Karpas-422 (cell line): Measurements from ENCODE around the gene ROR1. TPM values are rescaled to one million over a fixed set of nuclear protein-coding genes. Genes with fewer than 3 reads are reported as not detected.

Experiments used
- DNase-seq: peaks from one replicate; pipeline ENCODE4 v3.0.0-alpha.2; 2015
- H2AFZ ChIP-seq: fragments of 200-600 bp; sonication (generic); 2 replicates; pipeline ENCODE4 v1.6.1; 2014; ENCODE audit warnings: antibody characterized with exemption, low read length, mixed read lengths
- H3K27ac ChIP-seq: fragments of 200-600 bp; sonication (generic); 2 replicates; pipeline ENCODE4 v1.5.1; 2014; ENCODE audit warnings: mild to moderate bottlenecking, low read length, moderate library complexity
- H3K27me3 ChIP-seq: fragments of 200-600 bp; sonication (generic); 2 replicates; pipeline ENCODE4 v1.6.1; 2014; ENCODE audit warnings: low read length, mixed read lengths
- H3K36me3 ChIP-seq: fragments of 200-600 bp; sonication (generic); 2 replicates; pipeline ENCODE4 v1.6.1; 2014; ENCODE audit warnings: low read length, mixed read lengths; ENCODE audit not compliant: insufficient read depth
- H3K4me1 ChIP-seq: fragments of 200-600 bp; sonication (generic); 2 replicates; pipeline ENCODE4 v1.6.1; 2014; ENCODE audit warnings: mild to moderate bottlenecking, low read length, mixed read lengths
- H3K4me2 ChIP-seq: fragments of 200-600 bp; sonication (generic); 2 replicates; pipeline ENCODE4 v1.6.1; 2014; ENCODE audit warnings: low read length, low read depth, mild to moderate bottlenecking; ENCODE audit not compliant: poor library complexity, severe bottlenecking
- H3K4me3 ChIP-seq: fragments of 200-600 bp; sonication (generic); 2 replicates; pipeline ENCODE4 v1.5.1; 2014; ENCODE audit warnings: mild to moderate bottlenecking, antibody characterized with exemption, low read length, mixed read lengths
- H3K79me2 ChIP-seq: fragments of 200-600 bp; sonication (generic); 2 replicates; pipeline ENCODE4 v1.6.1; 2014; ENCODE audit warnings: mild to moderate bottlenecking, low read length, mixed read lengths
- H3K9ac ChIP-seq: fragments of 200-600 bp; sonication (generic); 2 replicates; pipeline ENCODE4 v1.6.0; 2014; ENCODE audit warnings: low read length
- H3K9me2 ChIP-seq: fragments of 200-600 bp; sonication (generic), shearing (Covaris generic); replicated peaks from 2 replicates; pipeline ENCODE4 v1.6.0; 2014; ENCODE audit warnings: mild to moderate bottlenecking, low read length, moderate library complexity; ENCODE audit not compliant: insufficient read depth
- H3K9me3 ChIP-seq: fragments of 300-700, 200-600 bp; sonication (generic); 2 replicates; pipeline ENCODE4 v1.6.1; 2014; ENCODE audit warnings: low read length, mixed read lengths
- H4K20me1 ChIP-seq: fragments of 200-600 bp; sonication (generic); 2 replicates; pipeline ENCODE4 v1.6.1; 2014; ENCODE audit warnings: mild to moderate bottlenecking, antibody characterized with exemption, low read length, low read depth; ENCODE audit not compliant: insufficient read depth
- total RNA-seq: library from RNA; depleted of rRNA; stranded (reverse); fragments of >200 nt; shearing (Covaris generic); gene quantifications from 2 replicates; pipeline ENCODE4 v1.2.3, GENCODE V29; 2014; ENCODE audit warnings: low replicate concordance

ROR1 gene
- total RNA-seq, 1 experiment from 2014 or later: not detected

DNA sequence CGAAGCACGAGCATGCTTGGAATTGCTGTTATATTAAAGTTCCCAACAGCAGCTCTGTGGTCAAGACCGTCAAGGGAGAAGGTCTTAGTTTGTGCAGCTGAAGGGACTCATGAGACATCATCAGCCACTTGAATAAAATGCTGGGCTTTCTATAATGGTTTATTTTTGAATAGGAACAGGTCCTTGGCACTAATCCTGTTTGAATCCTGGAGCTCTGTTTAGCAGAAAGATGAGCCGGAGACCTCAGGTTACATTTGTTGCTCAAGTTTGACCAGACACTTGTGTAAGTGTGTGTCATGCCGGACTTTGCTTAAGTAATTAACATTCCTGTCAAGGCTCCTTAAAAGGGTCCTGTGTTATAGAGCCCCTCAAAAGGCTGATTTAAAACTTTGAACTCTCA, 186.5 kb downstream of the ROR1 start:
- Histone ChIP-seq H3K9me2 (no peaks in the 10 kb centered on the region), H4K20me1 (no peaks in the 10 kb centered on the region), H2AFZ (no peak overlapping the region), H3K9me3 (no peaks in the 10 kb centered on the region), H3K36me3 (no peaks in the 10 kb centered on the region), H3K4me2 (no peak overlapping the region), H3K27ac (no peak overlapping the region), H3K4me3 (no peak overlapping the region), H3K79me2 (no peaks in the 10 kb centered on the region), H3K4me1 (no peaks in the 10 kb centered on the region), H3K27me3 (no peaks in the 10 kb centered on the region), H3K9ac (no peak overlapping the region)
- DNase-seq: no peak

DNA sequence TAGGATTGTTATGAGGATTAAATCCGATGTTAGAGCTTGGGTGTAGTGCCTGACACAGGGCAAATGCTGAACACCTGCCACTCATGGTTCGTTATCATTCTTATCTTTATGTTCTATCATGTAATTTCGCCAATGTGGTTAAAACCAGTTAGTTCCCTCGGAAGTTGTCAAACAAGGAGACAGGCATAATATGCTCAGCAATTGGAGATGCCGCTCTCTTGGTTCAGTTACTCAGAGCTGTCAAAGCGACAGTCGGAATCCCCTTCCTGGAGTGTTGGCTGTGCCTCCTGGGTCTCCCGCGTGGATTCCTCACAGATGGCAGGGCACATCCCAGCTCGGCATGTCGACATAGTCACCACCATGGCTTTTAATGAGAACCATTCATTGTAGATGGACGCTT, 192.2 kb downstream of the ROR1 start:
- Histone ChIP-seq H2AFZ (no peak overlapping the region), H4K20me1 (no peaks in the 10 kb centered on the region), H3K9ac (no peak overlapping the region), H3K27me3 (no peaks in the 10 kb centered on the region), H3K79me2 (no peaks in the 10 kb centered on the region), H3K4me2 (no peak overlapping the region), H3K9me3 (no peaks in the 10 kb centered on the region), H3K4me1 (no peaks in the 10 kb centered on the region), H3K36me3 (no peaks in the 10 kb centered on the region), H3K9me2 (no peaks in the 10 kb centered on the region), H3K4me3 (no peak overlapping the region), H3K27ac (no peak overlapping the region)
- DNase-seq: no peak

DNA sequence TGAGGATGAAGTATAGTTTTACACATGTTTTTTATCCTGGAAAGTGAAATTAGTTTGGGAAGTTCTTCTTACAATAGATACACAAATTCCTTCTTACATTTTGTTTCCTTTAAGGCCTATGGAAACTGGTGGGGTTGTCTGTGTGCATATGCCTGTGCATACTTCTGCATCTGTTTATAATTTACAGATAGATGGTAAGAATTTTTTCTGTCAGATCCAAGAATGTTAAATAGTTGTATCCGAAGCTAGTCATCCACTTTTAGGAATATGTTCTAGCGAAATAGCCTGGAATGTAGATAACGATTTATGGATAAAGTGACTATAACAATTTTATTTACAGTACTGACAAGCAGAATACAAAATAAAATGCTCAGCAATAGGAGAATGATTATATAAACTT, 194.1 kb downstream of the ROR1 start:
- no peaks in the 10 kb centered on the region for H3K36me3 ChIP-seq
- H3K4me3 ChIP-seq: no peak overlapping the region
- no peaks in the 10 kb centered on the region for H3K4me1 ChIP-seq
- no peaks in the 10 kb centered on the region for H3K27me3 ChIP-seq
- no peak overlapping the region for H3K9ac ChIP-seq
- no peak overlapping the region for H3K27ac ChIP-seq
- no peak overlapping the region for H2AFZ ChIP-seq
- H3K79me2 ChIP-seq: no peaks in the 10 kb centered on the region
- no peak for DNase-seq
- H3K9me3 ChIP-seq: no peaks in the 10 kb centered on the region
- no peak overlapping the region for H3K4me2 ChIP-seq
- H4K20me1 ChIP-seq: no peaks in the 10 kb centered on the region
- H3K9me2 ChIP-seq: no peaks in the 10 kb centered on the region

DNA sequence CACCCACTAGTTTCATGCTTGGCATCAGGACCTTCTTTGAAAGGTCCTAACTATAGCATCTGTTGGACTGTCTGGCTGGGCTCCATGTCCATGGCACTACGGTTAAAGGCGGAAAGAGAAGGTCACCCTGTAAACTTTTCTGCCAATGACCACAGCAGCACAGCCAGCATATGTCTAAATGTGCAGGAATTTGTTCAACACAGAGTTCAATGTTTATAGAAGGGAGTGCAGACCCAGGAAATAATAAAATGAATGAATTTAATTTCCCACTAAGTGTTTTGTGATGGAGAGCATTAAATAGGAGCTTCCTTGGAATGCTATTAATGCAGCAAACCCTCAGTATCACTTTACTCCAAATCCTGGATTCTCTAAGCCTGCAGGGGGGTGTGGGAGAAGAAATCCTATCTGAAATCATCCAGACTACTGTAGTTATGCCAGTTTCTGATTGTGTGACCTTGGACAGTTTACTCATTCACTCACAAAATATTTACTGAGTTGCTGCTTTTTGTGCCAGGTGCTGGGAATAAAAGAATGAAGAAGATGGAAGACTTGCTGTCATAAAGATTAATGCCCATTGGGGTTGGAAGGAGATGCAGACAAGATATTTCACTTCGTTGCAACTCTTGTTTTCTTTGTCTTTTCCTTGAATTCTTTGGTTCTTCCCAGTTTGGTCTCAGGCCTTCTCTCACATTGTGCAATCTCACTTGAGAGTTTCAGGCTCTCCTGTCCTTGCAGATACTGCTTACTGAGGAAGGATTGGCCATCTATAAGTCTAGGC, 195.0 kb downstream of the ROR1 start:
- no peaks in the 10 kb centered on the region for H3K79me2 ChIP-seq
- H3K27ac ChIP-seq: no peak overlapping the region
- H2AFZ ChIP-seq: no peak overlapping the region
- H3K36me3 ChIP-seq: no peaks in the 10 kb centered on the region
- no peaks in the 10 kb centered on the region for H3K27me3 ChIP-seq
- DNase-seq: no peak
- H3K4me1 ChIP-seq: no peaks in the 10 kb centered on the region
- no peak overlapping the region for H3K4me3 ChIP-seq
- H3K4me2 ChIP-seq: no peak overlapping the region
- no peaks in the 10 kb centered on the region for H3K9me3 ChIP-seq
- H4K20me1 ChIP-seq: no peaks in the 10 kb centered on the region
- H3K9me2 ChIP-seq: no peaks in the 10 kb centered on the region
- H3K9ac ChIP-seq: no peak overlapping the region

DNA sequence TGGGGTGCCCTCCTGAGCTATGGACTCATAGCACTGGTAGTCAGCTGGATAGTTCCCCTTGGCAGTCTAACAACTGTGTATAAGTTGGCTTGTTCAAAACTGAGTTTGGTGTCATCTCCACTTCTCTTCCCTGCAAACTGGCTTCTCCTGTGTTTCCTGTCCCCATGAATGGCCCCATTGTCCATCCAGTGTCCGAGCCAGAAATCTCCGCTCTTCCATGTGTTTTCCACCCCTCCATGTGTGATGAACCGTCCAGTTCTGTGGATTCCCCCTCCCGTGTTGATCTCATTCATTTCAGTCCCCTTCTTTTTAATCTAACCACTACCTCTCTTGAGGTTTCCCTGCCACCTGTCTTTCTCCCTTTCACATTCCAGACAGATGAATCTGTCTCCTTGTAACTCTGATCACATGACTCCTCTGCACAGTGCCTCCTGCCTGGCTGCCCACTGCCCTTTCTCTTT, 195.7 kb downstream of the ROR1 start:
- H4K20me1 ChIP-seq: no peaks in the 10 kb centered on the region
- H3K79me2 ChIP-seq: no peaks in the 10 kb centered on the region
- no peaks in the 10 kb centered on the region for H3K4me1 ChIP-seq
- H3K27me3 ChIP-seq: no peaks in the 10 kb centered on the region
- H3K4me3 ChIP-seq: no peak overlapping the region
- no peak overlapping the region for H3K4me2 ChIP-seq
- DNase-seq: no peak
- no peak overlapping the region for H3K9ac ChIP-seq
- no peak overlapping the region for H2AFZ ChIP-seq
- H3K27ac ChIP-seq: no peak overlapping the region
- no peaks in the 10 kb centered on the region for H3K9me3 ChIP-seq
- no peaks in the 10 kb centered on the region for H3K36me3 ChIP-seq
- H3K9me2 ChIP-seq: no peaks in the 10 kb centered on the region

DNA sequence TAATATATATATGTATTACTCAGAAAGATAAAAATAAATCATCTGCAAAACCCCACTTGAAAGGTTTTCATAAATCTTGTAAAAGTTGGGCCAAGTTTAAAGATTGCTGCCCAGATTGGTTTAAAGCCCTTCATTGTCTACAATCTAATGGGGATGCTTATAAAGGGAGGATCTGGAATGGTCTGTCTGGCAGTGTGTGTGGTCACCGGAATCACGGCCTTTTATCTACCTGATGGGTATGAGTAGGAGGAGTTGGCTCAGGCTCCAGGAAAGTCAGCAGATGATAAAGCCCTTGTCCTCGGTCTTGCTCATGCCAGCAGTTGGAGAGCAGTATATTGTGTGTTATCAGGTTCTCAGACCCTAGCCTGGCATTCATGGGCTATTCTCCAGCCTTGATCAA, 197.7 kb downstream of the ROR1 start:
- H3K27ac ChIP-seq: no peak overlapping the region
- H3K9ac ChIP-seq: no peak overlapping the region
- H3K27me3 ChIP-seq: no peaks in the 10 kb centered on the region
- no peaks in the 10 kb centered on the region for H4K20me1 ChIP-seq
- no peaks in the 10 kb centered on the region for H3K9me2 ChIP-seq
- H3K4me1 ChIP-seq: no peaks in the 10 kb centered on the region
- H3K36me3 ChIP-seq: no peaks in the 10 kb centered on the region
- DNase-seq: no peak
- H3K4me2 ChIP-seq: no peak overlapping the region
- H3K9me3 ChIP-seq: no peaks in the 10 kb centered on the region
- H3K79me2 ChIP-seq: no peaks in the 10 kb centered on the region
- no peak overlapping the region for H3K4me3 ChIP-seq
- H2AFZ ChIP-seq: no peak overlapping the region

DNA sequence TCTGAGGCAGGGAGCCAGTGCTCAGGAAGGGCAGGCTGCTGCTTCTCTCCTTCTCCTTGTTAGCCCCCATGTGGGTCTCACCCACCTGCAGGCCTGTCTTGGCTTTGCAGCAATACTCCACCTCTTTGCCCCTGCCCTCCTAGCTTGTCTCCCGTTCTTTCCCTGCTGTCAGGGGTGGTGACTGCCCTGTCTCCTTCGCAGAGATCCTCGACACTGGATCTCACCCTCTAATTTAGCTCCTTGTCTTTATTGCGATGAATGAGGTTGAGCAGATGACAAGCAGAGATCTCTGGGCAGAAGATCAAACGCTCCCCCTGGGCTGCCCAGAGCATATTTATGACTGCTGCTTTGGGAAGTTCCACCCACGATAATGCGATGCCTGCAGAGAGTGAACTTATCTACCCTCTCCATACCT, 199.2 kb downstream of the ROR1 start:
- Histone ChIP-seq H3K4me2 (no peak overlapping the region), H4K20me1 (no peaks in the 10 kb centered on the region), H3K4me3 (no peak overlapping the region), H3K27me3 (no peaks in the 10 kb centered on the region), H3K9me2 (no peaks in the 10 kb centered on the region), H3K4me1 (no peaks in the 10 kb centered on the region), H3K27ac (no peak overlapping the region), H2AFZ (no peak overlapping the region), H3K9me3 (no peaks in the 10 kb centered on the region), H3K79me2 (no peaks in the 10 kb centered on the region), H3K36me3 (no peaks in the 10 kb centered on the region), H3K9ac (no peak overlapping the region)
- DNase-seq: no peak

DNA sequence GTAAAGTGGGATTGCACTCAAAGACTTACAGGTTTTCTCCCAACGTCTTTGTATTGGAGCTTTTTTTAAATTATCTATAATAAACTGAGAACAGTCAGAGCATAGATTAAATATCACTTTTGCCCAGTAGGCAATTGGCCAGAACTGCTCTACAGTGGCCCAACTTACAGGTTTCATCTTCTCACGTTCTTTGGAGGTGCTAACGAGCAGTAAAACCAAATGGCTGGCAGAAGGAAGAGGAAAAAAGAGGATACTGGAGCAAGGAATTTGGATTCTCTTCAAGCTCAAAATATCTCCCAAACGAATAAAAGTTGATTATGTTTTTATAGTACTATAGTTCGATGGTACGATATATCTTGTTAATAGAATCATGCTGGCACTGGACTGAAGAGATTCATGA, 201.1 kb downstream of the ROR1 start:
- no peaks in the 10 kb centered on the region for H3K9me2 ChIP-seq

More for the DNA sequence above, 201.1 kb downstream of the ROR1 start:
- Histone ChIP-seq H3K27me3 (no peaks in the 10 kb centered on the region), H3K27ac (no peak overlapping the region), H3K4me3 (no peak overlapping the region), H3K4me2 (no peak overlapping the region), H3K79me2 (no peaks in the 10 kb centered on the region), H3K36me3 (no peaks in the 10 kb centered on the region), H2AFZ (no peak overlapping the region), H3K9me3 (no peaks in the 10 kb centered on the region), H3K4me1 (no peaks in the 10 kb centered on the region), H3K9ac (no peak overlapping the region), H4K20me1 (no peaks in the 10 kb centered on the region)
- DNase-seq: no peak
